Transverse colon (tissue), 4 donors: ENCODE results near the gene CNNM2.

Experiments used
- CTCF ChIP-seq, 5 experiments: fragments of 200-600 bp in 3 of 5; fragments of 450-650 bp in 2 of 5; sonication (generic) in 3 of 5; IDR thresholded peaks; 1 replicate in 2 of 5; 2 replicates in 3 of 5; pipeline ENCODE4 v1.5.1; 2016 to 2017; ENCODE audit warnings: antibody characterized with exemption in 5 of 5, inconsistent platforms in 3 of 5, mild to moderate bottlenecking in 2 of 5, moderate library complexity in 1 of 5
- EP300 ChIP-seq: sonication (generic); formaldehyde crosslinking; IDR thresholded peaks from one replicate; pipeline ENCODE4 v1.6.1; 2017; ENCODE audit warnings: antibody characterized with exemption, low read depth
- POLR2A ChIP-seq: fragments of 450-650 bp; IDR thresholded peaks from one replicate; pipeline ENCODE4 v1.6.1; 2016; ENCODE audit warnings: antibody characterized with exemption, mild to moderate bottlenecking, moderate library complexity
- POLR2AphosphoS5 ChIP-seq, 3 donors: sonication (generic); formaldehyde crosslinking; IDR thresholded peaks; one replicate each; pipeline ENCODE4 v1.6.1; 2016; ENCODE audit warnings: antibody characterized with exemption in 3 of 3

- TF ChIP-seq POLR2A (no peak), CTCF (IDR thresholded peaks at IDR 0.05) (no peak), POLR2AphosphoS5 (IDR thresholded peaks at IDR 0.05) (no peak), EP300 (no peak)
Measured at GRCh38 chr10:103130910-103131309, 212.8 kb downstream of the CNNM2 start.
